ENCODE data around the gene DMAC2.

GRCh38 chr19:41403181-41403970 is 36.3 kb downstream of the DMAC2 start:
- TF ChIP-seq, protein P1, sequence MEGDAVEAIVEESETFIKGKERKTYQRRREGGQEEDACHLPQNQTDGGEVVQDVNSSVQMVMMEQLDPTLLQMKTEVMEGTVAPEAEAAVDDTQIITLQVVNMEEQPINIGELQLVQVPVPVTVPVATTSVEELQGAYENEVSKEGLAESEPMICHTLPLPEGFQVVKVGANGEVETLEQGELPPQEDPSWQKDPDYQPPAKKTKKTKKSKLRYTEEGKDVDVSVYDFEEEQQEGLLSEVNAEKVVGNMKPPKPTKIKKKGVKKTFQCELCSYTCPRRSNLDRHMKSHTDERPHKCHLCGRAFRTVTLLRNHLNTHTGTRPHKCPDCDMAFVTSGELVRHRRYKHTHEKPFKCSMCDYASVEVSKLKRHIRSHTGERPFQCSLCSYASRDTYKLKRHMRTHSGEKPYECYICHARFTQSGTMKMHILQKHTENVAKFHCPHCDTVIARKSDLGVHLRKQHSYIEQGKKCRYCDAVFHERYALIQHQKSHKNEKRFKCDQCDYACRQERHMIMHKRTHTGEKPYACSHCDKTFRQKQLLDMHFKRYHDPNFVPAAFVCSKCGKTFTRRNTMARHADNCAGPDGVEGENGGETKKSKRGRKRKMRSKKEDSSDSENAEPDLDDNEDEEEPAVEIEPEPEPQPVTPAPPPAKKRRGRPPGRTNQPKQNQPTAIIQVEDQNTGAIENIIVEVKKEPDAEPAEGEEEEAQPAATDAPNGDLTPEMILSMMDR (IDR thresholded peaks at IDR 0.05; ENCODE audit: insufficient read depth, low read depth, low read length) = no peak
- no peak for TF ChIP-seq EZH2 (IDR thresholded peaks at IDR 0.05; ENCODE audit: insufficient read depth, low read length)
